ENCODE results near the gene WNT3. TPM values are rescaled to one million over a fixed set of nuclear protein-coding genes. Genes with fewer than 3 reads are reported as not detected.
"Not testable (repeated sequence)": the region's sequence is repeated elsewhere in the genome, so short reads cannot be mapped to it uniquely, and the experiment has no call there.

The WNT3 gene
- total and polyA plus RNA-seq, 2 experiments from 2014 or later = 2.1 to 3.0 TPM

DNA sequence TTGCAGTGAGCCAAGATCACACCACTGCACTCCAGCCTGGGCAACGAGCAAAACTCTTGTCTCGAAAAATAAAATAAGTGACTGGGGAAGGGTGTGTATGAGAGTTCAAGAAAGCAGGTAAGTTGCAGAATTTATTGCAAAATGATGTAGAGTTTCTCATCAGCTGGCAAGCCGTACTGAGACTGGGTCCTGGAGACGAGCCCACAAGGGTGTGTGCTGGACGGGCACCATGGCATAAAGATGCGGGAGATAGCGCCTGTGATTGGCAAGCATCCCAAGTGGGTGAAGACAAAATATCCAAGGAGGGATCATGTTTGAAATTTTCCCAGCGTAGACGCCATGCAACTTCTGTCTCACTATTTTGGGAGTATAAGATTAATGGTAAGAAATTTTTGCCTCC, 59.4 kb downstream of the WNT3 start:
- H3K4me2 ChIP-seq (ENCODE audit: unreplicated experiment) = no peak overlapping the region
- no peaks in the 10 kb centered on the region for H3K9me3 ChIP-seq (ENCODE audit: low read depth)
- H3K4me3 ChIP-seq = no peak overlapping the region
- H3K9ac ChIP-seq = no peak overlapping the region
- H3K4me1 ChIP-seq (ENCODE audit: insufficient read depth) = peaks cover 38% of the 10 kb centered on the region
- WGBS, 2 experiments (ENCODE audit: low coverage in 1 of 2, low lambda C conversion rate in 2 of 2, missing lambda C conversion rate in 2 of 2) = 85 to 90% methylated on average over 9 of the region's 9 CpGs
- no peak overlapping the region for H3K27ac ChIP-seq
- no peaks in the 10 kb centered on the region for H4K20me1 ChIP-seq (ENCODE audit: insufficient read depth)
- H2AFZ ChIP-seq = no peak overlapping the region
- TF ChIP-seq EZH2phosphoT487 (IDR thresholded peaks at IDR 0.05; ENCODE audit: insufficient read depth, low read depth) = no peak
- TF ChIP-seq EZH2 (IDR thresholded peaks at IDR 0.05; ENCODE audit: insufficient read depth, poor library complexity, severe bottlenecking) = no peak
- peaks cover 21% of the 10 kb centered on the region; the same call in 1 of the 2 replicates for H3F3A ChIP-seq (ENCODE audit: insufficient read depth)
- no peaks in the 10 kb centered on the region for H3K9me2 ChIP-seq (ENCODE audit: insufficient read depth)
- H3K36me3 ChIP-seq (ENCODE audit: low read depth) = peaks cover 10% of the 10 kb centered on the region; the same call in 1 of the 2 replicates
- no peaks in the 10 kb centered on the region for H3K79me2 ChIP-seq (ENCODE audit: insufficient read depth)
- no peak for DNase-seq
- H3K27me3 ChIP-seq (replicated peaks; ENCODE audit: insufficient read depth) = no peaks in the 10 kb centered on the region
- in situ Hi-C loops (cut with MboI) = loop anchor here (5.0 kb wide), 1 partner anchor 48 kb away; no protein-coding TSS in a partner anchor

DNA sequence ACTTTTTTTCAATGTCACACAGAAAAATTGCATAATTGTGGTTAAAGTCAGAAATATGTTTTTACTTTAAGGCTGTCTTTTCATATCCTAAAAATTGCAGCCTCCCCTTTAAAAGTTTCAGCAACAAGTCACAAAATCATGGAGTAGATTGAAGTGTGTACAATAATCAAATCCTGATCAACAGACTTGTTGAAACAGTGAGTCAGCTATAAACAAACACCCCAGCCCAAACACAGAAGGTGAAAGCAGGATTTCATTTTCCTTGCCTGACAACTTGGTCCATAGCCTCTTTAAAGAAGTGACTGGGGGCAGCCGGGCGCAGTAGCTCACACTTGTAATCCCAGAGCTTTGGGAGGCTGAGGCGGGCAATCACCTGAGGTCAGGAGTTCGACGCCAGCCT, 59.9 kb downstream of the WNT3 start:
- Histone ChIP-seq H3K27me3 (replicated peaks; ENCODE audit: insufficient read depth) (no peaks in the 10 kb centered on the region), H3K9me2 (ENCODE audit: insufficient read depth) (no peaks in the 10 kb centered on the region), H3K79me2 (ENCODE audit: insufficient read depth) (no peaks in the 10 kb centered on the region), H3K4me3 (no peak overlapping the region), H3K36me3 (ENCODE audit: low read depth) (peaks cover 10% of the 10 kb centered on the region; the same call in 1 of the 2 replicates), H2AFZ (no peak overlapping the region), H3K4me1 (ENCODE audit: insufficient read depth) (peaks cover 32% of the 10 kb centered on the region), H3K9ac (no peak overlapping the region), H3F3A (ENCODE audit: insufficient read depth) (peaks cover 16% of the 10 kb centered on the region; the same call in 1 of the 2 replicates), H3K4me2 (ENCODE audit: unreplicated experiment) (peak overlapping the region; percentile 18), H4K20me1 (ENCODE audit: insufficient read depth) (no peaks in the 10 kb centered on the region), H3K27ac (no peak overlapping the region), H3K9me3 (ENCODE audit: low read depth) (no peaks in the 10 kb centered on the region)
- in situ Hi-C loops (cut with MboI) = loop anchor here (5.0 kb wide), 1 partner anchor 49 kb away; no protein-coding TSS in a partner anchor
- 79 to 80% methylated on average over 5 of the region's 5 CpGs for WGBS, 2 experiments (ENCODE audit: low coverage in 1 of 2, low lambda C conversion rate in 2 of 2, missing lambda C conversion rate in 2 of 2)
- TF ChIP-seq EZH2 (IDR thresholded peaks at IDR 0.05; ENCODE audit: insufficient read depth, poor library complexity, severe bottlenecking) (no peak), EZH2phosphoT487 (IDR thresholded peaks at IDR 0.05; ENCODE audit: insufficient read depth, low read depth) (no peak)
- no peak for DNase-seq

DNA sequence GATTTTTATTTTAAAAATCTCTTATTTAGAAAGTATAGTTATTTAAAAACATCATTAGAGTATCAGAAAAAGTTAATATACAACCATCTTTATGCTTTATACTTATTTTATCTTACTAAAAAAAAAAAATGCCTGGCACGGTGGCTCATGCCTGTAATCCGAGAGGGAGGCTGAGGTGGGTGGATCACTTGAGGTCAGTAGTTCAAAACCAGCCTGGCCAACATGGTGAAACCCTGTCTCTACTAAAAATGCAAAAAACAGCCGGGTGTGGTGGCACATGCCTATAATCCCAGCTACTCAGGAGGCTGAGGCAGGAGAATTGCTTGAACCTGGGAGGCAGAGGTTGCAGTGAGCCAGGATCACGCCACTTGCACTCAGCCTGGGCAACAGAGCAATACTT, 60.9 kb downstream of the WNT3 start:
- not testable (repeated sequence) for H3K27me3 ChIP-seq (replicated peaks; ENCODE audit: insufficient read depth); H3K4me3 ChIP-seq; H4K20me1 ChIP-seq (ENCODE audit: insufficient read depth); H3K9ac ChIP-seq; DNase-seq; H3K4me2 ChIP-seq (ENCODE audit: unreplicated experiment); H3K9me2 ChIP-seq (ENCODE audit: insufficient read depth); H2AFZ ChIP-seq; H3K27ac ChIP-seq; H3K9me3 ChIP-seq (ENCODE audit: low read depth); H3K79me2 ChIP-seq (ENCODE audit: insufficient read depth)
- Histone ChIP-seq H3K4me1 (ENCODE audit: insufficient read depth) (peaks cover 27% of the 10 kb centered on the region), H3K36me3 (ENCODE audit: low read depth) (peaks cover 10% of the 10 kb centered on the region; the same call in 1 of the 2 replicates), H3F3A (ENCODE audit: insufficient read depth) (peaks cover 14% of the 10 kb centered on the region; the same call in 1 of the 2 replicates)
- in situ Hi-C loops (cut with MboI) = loop anchor here (5.0 kb wide), 1 partner anchor 50 kb away; no protein-coding TSS in a partner anchor
- WGBS, 2 experiments (ENCODE audit: low coverage in 1 of 2, low lambda C conversion rate in 2 of 2, missing lambda C conversion rate in 2 of 2) = 62 to 69% methylated on average over 4 of the region's 4 CpGs

DNA sequence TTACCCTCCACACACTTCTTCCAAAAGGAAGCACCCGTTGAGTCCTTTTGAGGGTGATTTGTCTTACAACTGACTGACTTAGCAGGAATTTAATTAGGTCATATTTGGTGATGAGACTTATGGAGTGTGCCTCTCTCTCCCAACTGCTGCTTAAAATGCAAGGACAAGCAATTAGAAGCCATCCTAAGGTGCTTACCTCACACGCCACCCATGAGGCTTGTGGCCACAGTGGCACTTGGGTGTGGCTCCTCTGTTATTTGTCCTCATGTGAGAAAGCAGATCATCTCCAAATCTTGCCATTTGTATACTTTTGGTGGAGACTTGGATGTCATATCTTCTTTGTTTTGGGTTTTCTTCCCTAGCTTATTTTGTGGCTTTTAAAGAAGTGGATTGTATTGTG, 61.6 kb downstream of the WNT3 start:
- Histone ChIP-seq H2AFZ (no peak overlapping the region), H3K9me3 (ENCODE audit: low read depth) (no peaks in the 10 kb centered on the region), H3K4me3 (no peak overlapping the region), H4K20me1 (ENCODE audit: insufficient read depth) (no peaks in the 10 kb centered on the region), H3K4me1 (ENCODE audit: insufficient read depth) (peaks cover 27% of the 10 kb centered on the region), H3K36me3 (ENCODE audit: low read depth) (peaks cover 12% of the 10 kb centered on the region; the same call in 1 of the 2 replicates), H3K9ac (no peak overlapping the region), H3K27ac (no peak overlapping the region), H3K4me2 (ENCODE audit: unreplicated experiment) (no peak overlapping the region), H3K9me2 (ENCODE audit: insufficient read depth) (no peaks in the 10 kb centered on the region), H3F3A (ENCODE audit: insufficient read depth) (peaks cover 14% of the 10 kb centered on the region; the same call in 1 of the 2 replicates), H3K79me2 (ENCODE audit: insufficient read depth) (no peaks in the 10 kb centered on the region), H3K27me3 (replicated peaks; ENCODE audit: insufficient read depth) (no peaks in the 10 kb centered on the region)
- in situ Hi-C loops (cut with MboI) = loop anchor here (5.0 kb wide), 1 partner anchor 50 kb away; no protein-coding TSS in a partner anchor
- TF ChIP-seq EZH2 (IDR thresholded peaks at IDR 0.05; ENCODE audit: insufficient read depth, poor library complexity, severe bottlenecking) (no peak), EZH2phosphoT487 (IDR thresholded peaks at IDR 0.05; ENCODE audit: insufficient read depth, low read depth) (no peak)
- no peak for DNase-seq
- WGBS, 2 experiments (ENCODE audit: low coverage in 1 of 2, low lambda C conversion rate in 2 of 2, missing lambda C conversion rate in 2 of 2) = 88 to 90% methylated on average over 2 of the region's 2 CpGs
